ENCODE data around the gene TULP1. TPM values are rescaled to one million over a fixed set of nuclear protein-coding genes. Genes with fewer than 3 reads are reported as not detected.
A peak's percentile ranks its signal among the peaks of the same experiment; 100 is the strongest.

TULP1 gene
- total and polyA plus RNA-seq, 2 of the 13 experiments (the other 11 are each of a cell fraction or from before 2014, with no cell fraction given), result not detected

- TF ChIP-seq SMAD1 (CRISPR knock-in tag; IDR thresholded peaks at IDR 0.05; ENCODE audit: borderline replicate concordance, low read depth) (0 out of 2 replicates have a peak, but pooled peaks have one; percentile 7), LCORL (IDR thresholded peaks at IDR 0.05) (no peak), LCORL (CRISPR knock-in tag; IDR thresholded peaks at IDR 0.05) (no peak; the same call in 1 of the 2 replicates), NFE2L1 (CRISPR knock-in tag; IDR thresholded peaks at IDR 0.05; ENCODE audit: borderline replicate concordance) (no peak), MTA3 (CRISPR knock-in tag; IDR thresholded peaks at IDR 0.05) (no peak), ZNF598 (CRISPR knock-in tag; IDR thresholded peaks at IDR 0.05; ENCODE audit: borderline replicate concordance) (0 out of 2 replicates have a peak, but pooled peaks have one; percentile 21), SOX13 (IDR thresholded peaks at IDR 0.05) (no peak), SOX13 (CRISPR knock-in tag; conservative IDR thresholded peaks at IDR 0.05 in 1 of 2, IDR thresholded peaks at IDR 0.05 in 1 of 2) (peak in 1 of 2 experiments; percentile 51; a peak in 1 of 4 replicates), SP2 (CRISPR knock-in tag; IDR thresholded peaks at IDR 0.05) (peak; percentile 48; the same call in 1 of the 2 replicates), KDM2A (CRISPR knock-in tag; IDR thresholded peaks at IDR 0.05; ENCODE audit: borderline replicate concordance, low read depth) (peak; percentile 66; the same call in 1 of the 2 replicates), ETV5 (CRISPR knock-in tag; IDR thresholded peaks at IDR 0.05; ENCODE audit: borderline replicate concordance) (peak; percentile 59; the same call in 1 of the 2 replicates), DNMT3B (CRISPR knock-in tag; conservative IDR thresholded peaks at IDR 0.05) (no peak; the same call in 1 of the 2 replicates), EP300 (IDR thresholded peaks at IDR 0.05; ENCODE audit: low read depth in 2 of 2, low read length in 2 of 2) (no peak), EP300 (CRISPR knock-in tag; IDR thresholded peaks at IDR 0.05; ENCODE audit: borderline replicate concordance) (no peak), FOXC1 (CRISPR knock-in tag; IDR thresholded peaks at IDR 0.05; ENCODE audit: borderline replicate concordance) (0 out of 2 replicates have a peak, but pooled peaks have one; percentile 31), ATF1 (CRISPR knock-in tag; IDR thresholded peaks at IDR 0.05) (no peak), ATM (IDR thresholded peaks at IDR 0.05; ENCODE audit: borderline replicate concordance) (no peak), ZNF674 (CRISPR knock-in tag; IDR thresholded peaks at IDR 0.05; ENCODE audit: low read depth) (no peak), POLR2G (IDR thresholded peaks at IDR 0.05; ENCODE audit: low read depth, low read length) (peak; percentile 77), MLLT10 (CRISPR knock-in tag; IDR thresholded peaks at IDR 0.05) (no peak), TEAD2 (CRISPR knock-in tag; IDR thresholded peaks at IDR 0.05) (no peak; the same call in 1 of the 2 replicates), ZNF350 (CRISPR knock-in tag; IDR thresholded peaks at IDR 0.05; ENCODE audit: borderline replicate concordance, low read depth) (0 out of 2 replicates have a peak, but pooled peaks have one; percentile 43), ATF7 (IDR thresholded peaks at IDR 0.05) (no peak), ATF7 (CRISPR knock-in tag; IDR thresholded peaks at IDR 0.05) (no peak), ASH2L (IDR thresholded peaks at IDR 0.05; ENCODE audit: insufficient read length, low read depth, low read length) (peak; percentile 79), KAT8 (CRISPR knock-in tag; IDR thresholded peaks at IDR 0.05) (peak; percentile 78; the same call in 1 of the 2 replicates), ZNF749 (CRISPR knock-in tag; IDR thresholded peaks at IDR 0.05; ENCODE audit: borderline replicate concordance) (peak; percentile 73; the same call in 1 of the 2 replicates), NFATC3 (CRISPR knock-in tag; IDR thresholded peaks at IDR 0.05) (0 out of 2 replicates have a peak, but pooled peaks have one; percentile 26), ZNF800 (CRISPR knock-in tag; IDR thresholded peaks at IDR 0.05) (peak; percentile 95)
Measured at GRCh38 chr6:35452183-35453090, 60.3 kb downstream of the TULP1 start, which contains the start of gene FANCE (continued).
